GM19193 (cell line): Measurements from ENCODE around the gene MAB21L3.

ENCODE experiments used
- POLR2A ChIP-seq: IDR thresholded peaks from 4 replicates; pipeline ENCODE4 v1.6.1; 2011; ENCODE audit not compliant: insufficient read depth, insufficient read length; ENCODE audit errors: extremely low read depth

Gene MAB21L3

GRCh38 chr1:116123837-116124533, 12.8 kb downstream of the MAB21L3 start:
- TF ChIP-seq POLR2A: no peak

GRCh38 chr1:116125758-116126157, 14.6 kb downstream of the MAB21L3 start:
- no peak for TF ChIP-seq POLR2A

GRCh38 chr1:116126281-116126680, 15.1 kb downstream of the MAB21L3 start:
- no peak for TF ChIP-seq POLR2A

GRCh38 chr1:116127123-116127847, 16.1 kb downstream of the MAB21L3 start:
- TF ChIP-seq POLR2A: no peak

GRCh38 chr1:116127848-116128540, 16.8 kb downstream of the MAB21L3 start:
- no peak for TF ChIP-seq POLR2A

- TF ChIP-seq POLR2A: no peak
Measured at GRCh38 chr1:116128664-116129063, 17.5 kb downstream of the MAB21L3 start.

GRCh38 chr1:116129537-116129936, 18.3 kb downstream of the MAB21L3 start:
- no peak for TF ChIP-seq POLR2A

- TF ChIP-seq POLR2A: no peak
Measured at GRCh38 chr1:116130356-116130755, 19.2 kb downstream of the MAB21L3 start.

GRCh38 chr1:116131170-116131569, 20.0 kb downstream of the MAB21L3 start:
- no peak for TF ChIP-seq POLR2A

- TF ChIP-seq POLR2A: no peak
Measured at GRCh38 chr1:116131866-116132605, 20.8 kb downstream of the MAB21L3 start.

- TF ChIP-seq POLR2A: no peak
Measured at GRCh38 chr1:116133696-116134475, 22.7 kb downstream of the MAB21L3 start.

- no peak for TF ChIP-seq POLR2A
Measured at GRCh38 chr1:116134476-116134773, 23.2 kb downstream of the MAB21L3 start.

- no peak for TF ChIP-seq POLR2A
Measured at GRCh38 chr1:116138277-116138792, 27.1 kb downstream of the MAB21L3 start.

- no peak for TF ChIP-seq POLR2A
Measured at GRCh38 chr1:116139592-116140134, 28.5 kb downstream of the MAB21L3 start.
